Measurements from ENCODE around the gene TRA2A. TPM values are rescaled to one million over a fixed set of nuclear protein-coding genes. Genes with fewer than 3 reads are reported as not detected.
"Not testable (repeated sequence)": the region's sequence is repeated elsewhere in the genome, so short reads cannot be mapped to it uniquely, and the experiment has no call there.

Gene TRA2A
- total RNA-seq, 1 donor from 2014 or later = 86.0 TPM

GRCh38 chr7:23491502-23491901 lies 40.3 kb downstream of the TRA2A start:
- FAIRE-seq (no peak), DNase-seq (ENCODE audit: low read depth) (no peak)
- peak overlapping the region; percentile 86 for H3K4me2 ChIP-seq (ENCODE audit: low read length)
- no peak overlapping the region for H2AFZ ChIP-seq (ENCODE audit: low read depth, low read length)
- no peaks in the 10 kb centered on the region for H3K9me3 Mint-ChIP-seq (ENCODE audit: unreplicated experiment)
- H3K4me1 Mint-ChIP-seq (ENCODE audit: low read depth, unreplicated experiment) = no peaks in the 10 kb centered on the region
- H3K4me3 Mint-ChIP-seq (ENCODE audit: unreplicated experiment) = no peak overlapping the region
- no peaks in the 10 kb centered on the region for H3K27me3 Mint-ChIP-seq (ENCODE audit: low read depth, unreplicated experiment)
- no peak overlapping the region for H3K27ac Mint-ChIP-seq (ENCODE audit: unreplicated experiment)
- H3K27ac ChIP-seq (ENCODE audit: low read depth, low read length) = no peak overlapping the region
- H3K9me3 ChIP-seq (ENCODE audit: insufficient read depth, low read depth, low read length) = no peaks in the 10 kb centered on the region
- H3K27me3 ChIP-seq (ENCODE audit: insufficient read depth, low read length) = no peaks in the 10 kb centered on the region
- no peaks in the 10 kb centered on the region for H3K36me3 ChIP-seq (ENCODE audit: insufficient read depth, low read length)
- H3K36me3 Mint-ChIP-seq (ENCODE audit: low read depth, unreplicated experiment) = no peaks in the 10 kb centered on the region
- no peak overlapping the region for H3K4me3 ChIP-seq (ENCODE audit: insufficient read depth, low read depth, low read length)
- no peaks in the 10 kb centered on the region for H3K79me2 ChIP-seq (ENCODE audit: insufficient read depth, low read length)
- no peak for TF ChIP-seq EZH2 (IDR thresholded peaks at IDR 0.05; ENCODE audit: insufficient read depth, low read length)
- no peak for TF ChIP-seq CTCF (IDR thresholded peaks at IDR 0.05; ENCODE audit: insufficient read depth, low read depth, low read length)
- H3K4me1 ChIP-seq (ENCODE audit: insufficient read depth, low read length) = peaks cover 3% of the 10 kb centered on the region
- no peak overlapping the region for H3K9ac ChIP-seq (ENCODE audit: low read length)
- no peaks in the 10 kb centered on the region for H4K20me1 ChIP-seq (ENCODE audit: insufficient read depth, low read length)

GRCh38 chr7:23490357-23491135 lies 41.2 kb downstream of the TRA2A start:
- H3K27ac Mint-ChIP-seq (ENCODE audit: unreplicated experiment) = peak overlapping the region; percentile 78
- Histone ChIP-seq H4K20me1 (ENCODE audit: insufficient read depth, low read length) (no peaks in the 10 kb centered on the region), H3K79me2 (ENCODE audit: insufficient read depth, low read length) (no peaks in the 10 kb centered on the region), H3K4me2 (ENCODE audit: low read length) (peak overlapping the region; percentile 86), H3K36me3 (ENCODE audit: insufficient read depth, low read length) (no peaks in the 10 kb centered on the region), H3K9ac (ENCODE audit: low read length) (peak overlapping the region; percentile 75), H3K4me1 (ENCODE audit: insufficient read depth, low read length) (peaks cover 3% of the 10 kb centered on the region), H3K4me3 (ENCODE audit: insufficient read depth, low read depth, low read length) (peak overlapping the region; percentile 51), H3K9me3 (ENCODE audit: insufficient read depth, low read depth, low read length) (no peaks in the 10 kb centered on the region), H3K27ac (ENCODE audit: low read depth, low read length) (peak overlapping the region; percentile 53), H2AFZ (ENCODE audit: low read depth, low read length) (peak overlapping the region; percentile 73), H3K27me3 (ENCODE audit: insufficient read depth, low read length) (no peaks in the 10 kb centered on the region)
- FAIRE-seq (no peak), DNase-seq (ENCODE audit: low read depth) (peak; percentile 7)
- TF ChIP-seq CTCF (IDR thresholded peaks at IDR 0.05; ENCODE audit: insufficient read depth, low read depth, low read length) = no peak
- no peak for TF ChIP-seq EZH2 (IDR thresholded peaks at IDR 0.05; ENCODE audit: insufficient read depth, low read length)
- no peaks in the 10 kb centered on the region for H3K27me3 Mint-ChIP-seq (ENCODE audit: low read depth, unreplicated experiment)
- H3K4me1 Mint-ChIP-seq (ENCODE audit: low read depth, unreplicated experiment) = peaks cover 4% of the 10 kb centered on the region
- H3K4me3 Mint-ChIP-seq (ENCODE audit: unreplicated experiment) = peak overlapping the region; percentile 54
- peaks cover 2% of the 10 kb centered on the region for H3K36me3 Mint-ChIP-seq (ENCODE audit: low read depth, unreplicated experiment)
- no peaks in the 10 kb centered on the region for H3K9me3 Mint-ChIP-seq (ENCODE audit: unreplicated experiment)

- not testable (repeated sequence) for H3K27ac Mint-ChIP-seq (ENCODE audit: unreplicated experiment); H3K36me3 Mint-ChIP-seq (ENCODE audit: low read depth, unreplicated experiment); H3K27me3 Mint-ChIP-seq (ENCODE audit: low read depth, unreplicated experiment); H3K9ac ChIP-seq (ENCODE audit: low read length); H2AFZ ChIP-seq (ENCODE audit: low read depth, low read length); H3K79me2 ChIP-seq (ENCODE audit: insufficient read depth, low read length); H4K20me1 ChIP-seq (ENCODE audit: insufficient read depth, low read length); H3K36me3 ChIP-seq (ENCODE audit: insufficient read depth, low read length); H3K9me3 ChIP-seq (ENCODE audit: insufficient read depth, low read depth, low read length); H3K27me3 ChIP-seq (ENCODE audit: insufficient read depth, low read length); DNase-seq (ENCODE audit: low read depth); H3K9me3 Mint-ChIP-seq (ENCODE audit: unreplicated experiment); H3K4me1 Mint-ChIP-seq (ENCODE audit: low read depth, unreplicated experiment); H3K4me3 Mint-ChIP-seq (ENCODE audit: unreplicated experiment); H3K4me2 ChIP-seq (ENCODE audit: low read length); FAIRE-seq; H3K4me3 ChIP-seq (ENCODE audit: insufficient read depth, low read depth, low read length); H3K27ac ChIP-seq (ENCODE audit: low read depth, low read length); H3K4me1 ChIP-seq (ENCODE audit: insufficient read depth, low read length)
Measured at GRCh38 chr7:23488714-23489113, 43.1 kb downstream of the TRA2A start.

All from astrocyte (in vitro differentiated cells and primary cell).